HG03457 (cell line): ENCODE measurements around the gene SBF1.
"Not testable (repeated sequence)": the region's sequence is repeated elsewhere in the genome, so short reads cannot be mapped to it uniquely, and the experiment has no call there.

Experiments
- ATAC-seq: cut with Tn5 transposase; IDR thresholded peaks from one replicate; pipeline ENCODE4 v1.9.1; 2021; ENCODE audit warnings: moderate number of reproducible peaks; ENCODE audit not compliant: unreplicated experiment

Gene SBF1

GRCh38 chr22:50434849-50435248, 40.0 kb downstream of the SBF1 start:
- ATAC-seq: no peak

GRCh38 chr22:50432877-50433510, 41.8 kb downstream of the SBF1 start:
- not testable (repeated sequence) for ATAC-seq

- no peak for ATAC-seq
Observed at GRCh38 chr22:50432131-50432876, 42.5 kb downstream of the SBF1 start.

GRCh38 chr22:50425179-50425916, 49.5 kb downstream of the SBF1 start:
- no peak for ATAC-seq

- no peak for ATAC-seq
Observed at GRCh38 chr22:50423956-50424355, 50.9 kb downstream of the SBF1 start.

- no peak for ATAC-seq
Observed at GRCh38 chr22:50422961-50423815, 51.6 kb downstream of the SBF1 start.

GRCh38 chr22:50422046-50422445, 52.8 kb downstream of the SBF1 start:
- no peak for ATAC-seq

- no peak for ATAC-seq
Observed at GRCh38 chr22:50420581-50420980, 54.3 kb downstream of the SBF1 start.

- no peak for ATAC-seq
Observed at GRCh38 chr22:50420015-50420414, 54.8 kb downstream of the SBF1 start.

- no peak for ATAC-seq
Observed at GRCh38 chr22:50419116-50419515, 55.7 kb downstream of the SBF1 start.

GRCh38 chr22:50418624-50419023, 56.2 kb downstream of the SBF1 start:
- ATAC-seq: no peak

GRCh38 chr22:50417411-50418210, 57.2 kb downstream of the SBF1 start:
- ATAC-seq: no peak

GRCh38 chr22:50416996-50417395, 57.8 kb downstream of the SBF1 start:
- no peak for ATAC-seq

GRCh38 chr22:50415426-50415825, 59.4 kb downstream of the SBF1 start:
- no peak for ATAC-seq

GRCh38 chr22:50414476-50415248, 60.2 kb downstream of the SBF1 start:
- ATAC-seq: no peak

- not testable (repeated sequence) for ATAC-seq
Observed at GRCh38 chr22:50408954-50409353, 65.9 kb downstream of the SBF1 start.

GRCh38 chr22:50408311-50408710, 66.5 kb downstream of the SBF1 start:
- no peak for ATAC-seq

GRCh38 chr22:50406416-50407170, 68.2 kb downstream of the SBF1 start:
- no peak for ATAC-seq

GRCh38 chr22:50403701-50404101, 71.1 kb downstream of the SBF1 start:
- no peak for ATAC-seq
